ENCODE results near the gene ERICH3. TPM values are rescaled to one million over a fixed set of nuclear protein-coding genes. Genes with fewer than 3 reads are reported as not detected.

The ERICH3 gene
- total RNA-seq, 2 donors from 2014 or later = not detected

DNA sequence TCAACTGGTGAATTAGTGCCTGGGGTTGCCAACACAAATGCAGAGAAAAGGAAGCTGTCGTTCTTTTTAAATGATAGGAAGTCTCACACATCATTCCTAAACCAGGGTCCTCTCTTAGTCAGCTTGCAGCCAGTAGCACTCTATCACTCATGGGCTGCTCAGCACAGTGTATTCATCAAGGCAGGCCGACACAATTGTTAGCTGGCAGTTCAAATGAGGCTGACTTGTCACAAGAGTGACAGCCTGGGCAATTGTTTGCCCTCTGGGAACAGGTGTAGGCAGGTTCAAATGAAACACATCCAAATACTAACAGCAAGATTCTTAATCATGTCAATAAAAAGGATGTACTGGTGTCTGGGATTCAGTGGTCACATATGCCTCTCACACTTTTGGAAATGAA, 76.9 kb downstream of the ERICH3 start:
- peaks cover 12% of the 10 kb centered on the region for H3K27me3 Mint-ChIP-seq
- H3K36me3 Mint-ChIP-seq (ENCODE audit: low read depth) = no peaks in the 10 kb centered on the region
- ATAC-seq = no peak

GRCh38 chr1:74593887-74594866, 79.4 kb downstream of the ERICH3 start:
- no peak for ATAC-seq
- no peak overlapping the region for H3K27ac Mint-ChIP-seq
- H3K36me3 Mint-ChIP-seq (ENCODE audit: low read depth) = no peaks in the 10 kb centered on the region
- peaks cover 14% of the 10 kb centered on the region for H3K27me3 Mint-ChIP-seq
- no peaks in the 10 kb centered on the region for H3K4me1 Mint-ChIP-seq
- no peak overlapping the region for H3K4me3 Mint-ChIP-seq
- DNase-seq = no peak
- H3K9me3 ChIP-seq (ENCODE audit: control insufficient read depth, low read length, poor library complexity, severe bottlenecking) = peaks cover 2% of the 10 kb centered on the region

More for the DNA sequence above, 76.9 kb downstream of the ERICH3 start:
- H3K4me1 Mint-ChIP-seq = no peaks in the 10 kb centered on the region
- peaks cover 2% of the 10 kb centered on the region for H3K9me3 ChIP-seq (ENCODE audit: control insufficient read depth, low read length, poor library complexity, severe bottlenecking)
- DNase-seq = no peak
- no peak overlapping the region for H3K4me3 Mint-ChIP-seq
- H3K27ac Mint-ChIP-seq = no peak overlapping the region

DNA sequence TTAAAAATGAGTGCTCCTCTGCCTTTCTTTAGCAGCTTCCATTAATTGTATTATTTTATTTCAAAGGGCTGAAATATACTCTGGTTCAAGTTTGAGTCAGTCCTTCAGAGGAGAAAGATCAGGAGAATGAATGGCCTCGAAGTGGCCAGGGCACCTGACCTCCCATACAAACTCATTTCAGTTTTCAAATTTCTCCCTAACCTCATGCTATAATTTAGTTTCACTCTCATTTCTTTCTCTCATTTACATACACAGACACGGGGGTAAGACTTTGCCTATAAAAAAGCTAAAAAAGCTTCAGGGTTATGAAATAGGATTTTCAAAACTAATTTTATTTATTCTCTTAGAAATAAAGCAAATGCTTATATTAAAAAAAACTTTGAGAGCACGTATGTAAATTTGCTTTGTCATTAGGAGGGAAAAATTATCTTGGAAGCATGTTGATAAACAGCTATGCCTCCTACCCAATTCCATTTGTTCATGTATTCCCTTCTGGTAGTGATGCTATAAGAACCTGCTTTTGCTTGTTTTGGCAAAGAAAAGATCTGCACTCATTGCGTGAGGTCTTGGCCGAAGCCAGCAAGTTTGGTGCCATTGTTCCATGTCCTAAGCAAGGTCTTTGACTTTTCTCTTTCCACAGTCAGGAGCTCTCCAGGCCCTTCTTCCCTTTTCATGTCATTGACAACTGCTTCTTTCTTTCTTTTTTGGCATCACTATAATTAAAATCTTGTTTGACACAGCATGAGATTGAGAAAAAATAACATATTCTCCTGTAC, 80.8 kb downstream of the ERICH3 start:
- Mint-ChIP-seq H3K4me1 (no peaks in the 10 kb centered on the region), H3K36me3 (ENCODE audit: low read depth) (no peaks in the 10 kb centered on the region), H3K27ac (no peak overlapping the region), H3K27me3 (peaks cover 14% of the 10 kb centered on the region), H3K4me3 (no peak overlapping the region)
- DNase-seq = no peak
- no peak for ATAC-seq
- peaks cover 2% of the 10 kb centered on the region for H3K9me3 ChIP-seq (ENCODE audit: control insufficient read depth, low read length, poor library complexity, severe bottlenecking)

GRCh38 chr1:74591949-74592348, 81.6 kb downstream of the ERICH3 start:
- no peaks in the 10 kb centered on the region for H3K4me1 Mint-ChIP-seq
- peaks cover 14% of the 10 kb centered on the region for H3K27me3 Mint-ChIP-seq
- H3K4me3 Mint-ChIP-seq = no peak overlapping the region
- no peak overlapping the region for H3K27ac Mint-ChIP-seq
- DNase-seq (no peak), ATAC-seq (no peak)
- peaks cover 2% of the 10 kb centered on the region for H3K9me3 ChIP-seq (ENCODE audit: control insufficient read depth, low read length, poor library complexity, severe bottlenecking)
- H3K36me3 Mint-ChIP-seq (ENCODE audit: low read depth) = no peaks in the 10 kb centered on the region

DNA sequence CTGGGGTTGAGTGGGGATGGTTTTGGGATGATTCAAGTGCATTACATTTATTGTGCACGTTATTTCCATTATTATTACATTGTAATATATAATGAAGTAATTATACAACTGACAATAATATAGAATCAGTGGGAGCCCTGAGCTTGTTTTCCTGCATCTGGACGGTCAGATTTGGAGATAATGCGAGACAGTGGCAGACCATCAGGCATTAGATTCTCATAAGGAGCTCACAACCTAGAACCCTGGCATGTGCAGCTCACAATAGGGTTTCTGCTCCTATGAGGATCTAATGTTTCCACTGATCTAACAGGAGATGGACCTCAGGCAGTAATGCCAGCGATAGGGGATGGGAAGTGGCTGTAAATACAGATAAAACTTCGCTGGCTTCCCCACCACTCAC, 83.3 kb downstream of the ERICH3 start:
- H3K9me3 ChIP-seq (ENCODE audit: control insufficient read depth, low read length, poor library complexity, severe bottlenecking) = peaks cover 2% of the 10 kb centered on the region
- ATAC-seq (no peak), DNase-seq (no peak)
- H3K27me3 Mint-ChIP-seq = peaks cover 14% of the 10 kb centered on the region
- no peak overlapping the region for H3K27ac Mint-ChIP-seq
- peaks cover 3% of the 10 kb centered on the region for H3K4me1 Mint-ChIP-seq
- no peaks in the 10 kb centered on the region for H3K36me3 Mint-ChIP-seq (ENCODE audit: low read depth)
- no peak overlapping the region for H3K4me3 Mint-ChIP-seq

GRCh38 chr1:74587888-74588287, 85.7 kb downstream of the ERICH3 start:
- DNase-seq = no peak
- H3K36me3 Mint-ChIP-seq (ENCODE audit: low read depth) = no peaks in the 10 kb centered on the region
- peaks cover 20% of the 10 kb centered on the region for H3K27me3 Mint-ChIP-seq
- ATAC-seq = no peak
- H3K9me3 ChIP-seq (ENCODE audit: control insufficient read depth, low read length, poor library complexity, severe bottlenecking) = no peaks in the 10 kb centered on the region
- H3K4me1 Mint-ChIP-seq = peaks cover 3% of the 10 kb centered on the region
- no peak overlapping the region for H3K27ac Mint-ChIP-seq
- no peak overlapping the region for H3K4me3 Mint-ChIP-seq

DNA sequence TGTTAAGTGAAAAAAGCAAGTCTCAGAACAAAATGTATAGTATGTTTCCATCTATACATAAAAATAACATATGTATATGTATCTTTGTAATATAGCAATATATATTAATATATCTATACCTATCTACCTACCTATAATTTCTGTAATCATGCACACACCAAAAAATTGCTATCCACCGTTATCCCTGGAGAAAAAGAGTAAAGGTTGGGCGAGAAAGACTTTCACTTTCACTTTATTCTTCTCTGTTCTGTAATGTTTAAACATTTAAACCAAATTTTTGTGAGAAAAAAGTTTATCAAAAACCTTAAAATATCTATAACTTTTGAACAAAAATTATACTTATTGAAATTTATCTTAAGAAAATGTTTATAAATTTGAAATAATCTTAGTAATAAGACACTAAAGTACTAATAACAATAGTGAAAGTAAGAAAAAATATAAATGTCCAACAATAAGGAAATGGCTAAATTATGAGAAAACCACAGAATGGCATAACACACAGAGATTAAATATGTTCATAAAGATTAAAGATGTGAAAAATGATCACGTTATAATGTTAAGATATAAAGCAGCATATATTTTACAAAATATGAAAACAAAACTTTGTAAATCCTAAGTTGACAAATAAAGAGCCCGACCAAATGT, 87.2 kb downstream of the ERICH3 start:
- Mint-ChIP-seq H3K36me3 (ENCODE audit: low read depth) (no peaks in the 10 kb centered on the region), H3K27ac (peak overlapping the region; percentile 2), H3K27me3 (peaks cover 11% of the 10 kb centered on the region), H3K4me3 (peak overlapping the region; percentile 37), H3K4me1 (peaks cover 3% of the 10 kb centered on the region)
- no peaks in the 10 kb centered on the region for H3K9me3 ChIP-seq (ENCODE audit: control insufficient read depth, low read length, poor library complexity, severe bottlenecking)
- DNase-seq = no peak
- ATAC-seq = no peak

DNA sequence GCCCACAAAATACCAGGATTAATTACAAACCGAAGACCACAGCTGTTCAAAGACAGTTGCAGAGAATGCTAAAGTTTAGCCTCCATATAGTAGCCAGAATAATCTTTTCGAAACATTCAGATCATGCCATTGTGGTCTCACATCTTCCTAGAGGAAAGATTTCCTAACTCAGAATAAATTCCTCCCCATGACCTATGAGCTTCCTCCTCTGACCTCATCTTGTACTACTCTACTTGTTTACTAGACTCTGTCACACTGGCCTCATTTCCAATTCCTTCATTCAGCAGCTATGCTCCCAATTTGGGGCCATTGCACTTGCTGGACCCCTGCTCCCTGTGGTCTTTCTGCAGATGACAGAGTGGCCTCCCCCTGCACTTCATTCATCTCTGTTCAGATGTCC, 89.4 kb downstream of the ERICH3 start:
- Mint-ChIP-seq H3K36me3 (ENCODE audit: low read depth) (no peaks in the 10 kb centered on the region), H3K27me3 (peaks cover 6% of the 10 kb centered on the region), H3K27ac (no peak overlapping the region), H3K4me1 (peaks cover 3% of the 10 kb centered on the region), H3K4me3 (no peak overlapping the region)
- no peak for ATAC-seq
- H3K9me3 ChIP-seq (ENCODE audit: control insufficient read depth, low read length, poor library complexity, severe bottlenecking) = no peaks in the 10 kb centered on the region
- DNase-seq = no peak

DNA sequence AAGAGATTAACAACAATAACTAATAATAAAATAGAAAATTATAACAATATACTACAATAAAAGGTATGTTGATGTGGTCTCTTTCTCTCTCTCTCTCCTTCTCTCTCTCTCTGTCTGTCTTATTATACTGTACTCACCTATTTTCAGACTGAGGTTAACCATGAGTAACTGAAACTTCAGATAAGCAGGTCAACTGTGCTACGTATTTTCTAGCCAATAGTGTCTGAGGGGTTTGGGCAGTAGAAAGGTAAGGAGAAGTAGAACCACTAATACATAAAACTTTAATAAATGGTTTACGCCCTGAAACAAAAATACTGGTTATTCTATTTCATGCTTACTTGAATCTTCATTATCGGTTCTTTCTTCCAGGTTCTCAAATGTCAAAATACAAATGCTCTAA, 90.2 kb downstream of the ERICH3 start:
- Mint-ChIP-seq H3K27me3 (peaks cover 6% of the 10 kb centered on the region), H3K36me3 (ENCODE audit: low read depth) (no peaks in the 10 kb centered on the region), H3K27ac (no peak overlapping the region), H3K4me1 (peaks cover 3% of the 10 kb centered on the region), H3K4me3 (no peak overlapping the region)
- DNase-seq = no peak
- ATAC-seq = no peak
- no peaks in the 10 kb centered on the region for H3K9me3 ChIP-seq (ENCODE audit: control insufficient read depth, low read length, poor library complexity, severe bottlenecking)

GRCh38 chr1:74579425-74579824, 94.2 kb downstream of the ERICH3 start:
- H3K4me3 Mint-ChIP-seq = no peak overlapping the region
- H3K9me3 ChIP-seq (ENCODE audit: control insufficient read depth, low read length, poor library complexity, severe bottlenecking) = no peaks in the 10 kb centered on the region
- H3K27me3 Mint-ChIP-seq = peaks cover 8% of the 10 kb centered on the region
- ATAC-seq (no peak), DNase-seq (no peak)
- H3K36me3 Mint-ChIP-seq (ENCODE audit: low read depth) = no peaks in the 10 kb centered on the region
- no peaks in the 10 kb centered on the region for H3K4me1 Mint-ChIP-seq
- H3K27ac Mint-ChIP-seq = no peak overlapping the region

GRCh38 chr1:74578101-74578500, 95.5 kb downstream of the ERICH3 start:
- Mint-ChIP-seq H3K4me3 (no peak overlapping the region), H3K36me3 (ENCODE audit: low read depth) (no peaks in the 10 kb centered on the region), H3K27ac (no peak overlapping the region), H3K4me1 (no peaks in the 10 kb centered on the region), H3K27me3 (peaks cover 5% of the 10 kb centered on the region)
- ATAC-seq (no peak), DNase-seq (no peak)
- no peaks in the 10 kb centered on the region for H3K9me3 ChIP-seq (ENCODE audit: control insufficient read depth, low read length, poor library complexity, severe bottlenecking)

- Mint-ChIP-seq H3K4me1 (no peaks in the 10 kb centered on the region), H3K27ac (no peak overlapping the region), H3K36me3 (ENCODE audit: low read depth) (no peaks in the 10 kb centered on the region), H3K4me3 (no peak overlapping the region), H3K27me3 (peaks cover 9% of the 10 kb centered on the region)
- ATAC-seq (no peak), DNase-seq (no peak)
- no peaks in the 10 kb centered on the region for H3K9me3 ChIP-seq (ENCODE audit: control insufficient read depth, low read length, poor library complexity, severe bottlenecking)
Measured at GRCh38 chr1:74571891-74572290, 101.7 kb downstream of the ERICH3 start.

GRCh38 chr1:74571493-74571800, 102.1 kb downstream of the ERICH3 start:
- no peaks in the 10 kb centered on the region for H3K36me3 Mint-ChIP-seq (ENCODE audit: low read depth)

More at GRCh38 chr1:74571493-74571800, 102.1 kb downstream of the ERICH3 start:
- Mint-ChIP-seq H3K27me3 (peaks cover 9% of the 10 kb centered on the region), H3K4me1 (no peaks in the 10 kb centered on the region), H3K27ac (no peak overlapping the region), H3K4me3 (no peak overlapping the region)
- ATAC-seq = no peak
- no peak for DNase-seq
- H3K9me3 ChIP-seq (ENCODE audit: control insufficient read depth, low read length, poor library complexity, severe bottlenecking) = no peaks in the 10 kb centered on the region
